Suprapubic skin (tissue), 4 donors: ENCODE results near the gene HEYL.

Source experiments
- POLR2A ChIP-seq, 2 donors: fragments of 450-650 bp; IDR thresholded peaks; one replicate each; pipeline ENCODE4 v1.6.1; 2017; ENCODE audit warnings: antibody characterized with exemption in 2 of 2, mild to moderate bottlenecking in 2 of 2, moderate library complexity in 2 of 2
- POLR2AphosphoS5 ChIP-seq, 3 donors: sonication (generic); formaldehyde crosslinking; IDR thresholded peaks; one replicate each; pipeline ENCODE4 v1.6.1; 2017; ENCODE audit warnings: antibody characterized with exemption in 3 of 3
- TF ChIP-seq, protein P1 (sequence below), 2 donors: fragments of 200-600 bp in 1 of 2; fragments of 450-650 bp in 1 of 2; sonication (generic) in 1 of 2; IDR thresholded peaks; one replicate each; pipeline ENCODE4 v1.5.1; 2016 to 2019; ENCODE audit warnings: antibody characterized with exemption in 2 of 2, mild to moderate bottlenecking in 1 of 2, moderate library complexity in 1 of 2

DNA sequence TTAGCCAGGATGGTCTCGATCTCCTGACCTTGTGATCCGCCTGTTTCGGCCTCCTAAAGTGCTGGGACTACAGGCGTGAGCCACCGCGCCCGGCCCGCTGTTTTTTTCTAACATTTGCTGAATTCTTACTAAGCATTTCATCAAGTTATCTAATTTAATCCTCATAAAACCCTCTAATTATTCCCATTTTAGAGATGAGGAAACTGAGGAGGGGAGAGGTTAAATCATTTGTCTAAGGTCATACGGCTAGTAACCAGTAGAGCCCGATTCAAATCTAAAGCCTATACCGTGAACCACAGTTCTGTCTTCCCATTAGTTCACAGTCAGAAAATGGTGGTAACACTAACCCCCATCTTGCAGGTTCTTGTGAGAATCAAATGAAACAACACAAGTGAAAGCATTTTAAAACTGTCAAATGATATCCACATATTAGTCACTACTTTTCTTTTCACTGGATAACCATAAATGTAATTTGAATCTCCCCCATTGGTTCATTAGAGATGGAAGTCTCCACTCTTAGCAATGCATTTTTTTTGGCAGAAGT is 10.6 kb downstream of the HEYL start:
- TF ChIP-seq POLR2A (IDR thresholded peaks at IDR 0.05) = no peak
- TF ChIP-seq, protein P1, sequence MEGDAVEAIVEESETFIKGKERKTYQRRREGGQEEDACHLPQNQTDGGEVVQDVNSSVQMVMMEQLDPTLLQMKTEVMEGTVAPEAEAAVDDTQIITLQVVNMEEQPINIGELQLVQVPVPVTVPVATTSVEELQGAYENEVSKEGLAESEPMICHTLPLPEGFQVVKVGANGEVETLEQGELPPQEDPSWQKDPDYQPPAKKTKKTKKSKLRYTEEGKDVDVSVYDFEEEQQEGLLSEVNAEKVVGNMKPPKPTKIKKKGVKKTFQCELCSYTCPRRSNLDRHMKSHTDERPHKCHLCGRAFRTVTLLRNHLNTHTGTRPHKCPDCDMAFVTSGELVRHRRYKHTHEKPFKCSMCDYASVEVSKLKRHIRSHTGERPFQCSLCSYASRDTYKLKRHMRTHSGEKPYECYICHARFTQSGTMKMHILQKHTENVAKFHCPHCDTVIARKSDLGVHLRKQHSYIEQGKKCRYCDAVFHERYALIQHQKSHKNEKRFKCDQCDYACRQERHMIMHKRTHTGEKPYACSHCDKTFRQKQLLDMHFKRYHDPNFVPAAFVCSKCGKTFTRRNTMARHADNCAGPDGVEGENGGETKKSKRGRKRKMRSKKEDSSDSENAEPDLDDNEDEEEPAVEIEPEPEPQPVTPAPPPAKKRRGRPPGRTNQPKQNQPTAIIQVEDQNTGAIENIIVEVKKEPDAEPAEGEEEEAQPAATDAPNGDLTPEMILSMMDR (IDR thresholded peaks at IDR 0.05) = no peak
- no peak for TF ChIP-seq POLR2AphosphoS5 (IDR thresholded peaks at IDR 0.05)
